Activated CD4-positive, alpha-beta T cell treated with anti-CD3 and anti-CD28 coated beads, Interleukin-2, amount 50 U/mL, for 16 hours (primary cell): ENCODE measurements around the gene ANKRD30B.
"Not testable (repeated sequence)": the region's sequence is repeated elsewhere in the genome, so short reads cannot be mapped to it uniquely, and the experiment has no call there.

Experiments used
- DNase-seq: peaks from one replicate; pipeline ENCODE4 v3.0.0-alpha.2; 2020

The ANKRD30B gene, protein sequence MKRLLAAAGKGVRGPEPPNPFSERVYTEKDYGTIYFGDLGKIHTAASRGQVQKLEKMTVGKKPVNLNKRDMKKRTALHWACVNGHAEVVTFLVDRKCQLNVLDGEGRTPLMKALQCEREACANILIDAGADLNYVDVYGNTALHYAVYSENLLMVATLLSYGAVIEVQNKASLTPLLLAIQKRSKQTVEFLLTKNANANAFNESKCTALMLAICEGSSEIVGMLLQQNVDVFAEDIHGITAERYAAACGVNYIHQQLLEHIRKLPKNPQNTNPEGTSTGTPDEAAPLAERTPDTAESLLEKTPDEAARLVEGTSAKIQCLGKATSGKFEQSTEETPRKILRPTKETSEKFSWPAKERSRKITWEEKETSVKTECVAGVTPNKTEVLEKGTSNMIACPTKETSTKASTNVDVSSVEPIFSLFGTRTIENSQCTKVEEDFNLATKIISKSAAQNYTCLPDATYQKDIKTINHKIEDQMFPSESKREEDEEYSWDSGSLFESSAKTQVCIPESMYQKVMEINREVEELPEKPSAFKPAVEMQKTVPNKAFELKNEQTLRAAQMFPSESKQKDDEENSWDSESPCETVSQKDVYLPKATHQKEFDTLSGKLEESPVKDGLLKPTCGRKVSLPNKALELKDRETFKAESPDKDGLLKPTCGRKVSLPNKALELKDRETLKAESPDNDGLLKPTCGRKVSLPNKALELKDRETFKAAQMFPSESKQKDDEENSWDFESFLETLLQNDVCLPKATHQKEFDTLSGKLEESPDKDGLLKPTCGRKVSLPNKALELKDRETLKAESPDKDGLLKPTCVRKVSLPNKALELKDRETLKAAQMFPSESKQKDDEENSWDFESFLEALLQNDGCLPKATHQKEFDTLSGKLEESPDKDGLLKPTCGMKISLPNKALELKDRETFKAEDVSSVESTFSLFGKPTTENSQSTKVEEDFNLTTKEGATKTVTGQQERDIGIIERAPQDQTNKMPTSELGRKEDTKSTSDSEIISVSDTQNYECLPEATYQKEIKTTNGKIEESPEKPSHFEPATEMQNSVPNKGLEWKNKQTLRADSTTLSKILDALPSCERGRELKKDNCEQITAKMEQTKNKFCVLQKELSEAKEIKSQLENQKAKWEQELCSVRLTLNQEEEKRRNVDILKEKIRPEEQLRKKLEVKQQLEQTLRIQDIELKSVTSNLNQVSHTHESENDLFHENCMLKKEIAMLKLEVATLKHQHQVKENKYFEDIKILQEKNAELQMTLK (N-terminal part only)

GRCh38 chr18:14747513-14748474 lies at the start of gene ANKRD30B:
Gene ANKRD30B, plus strand, starts transcription at chr18:14748172. Its CDS starts 248 bp downstream, at chr18:14748420.
- DNase-seq = no peak

DNA sequence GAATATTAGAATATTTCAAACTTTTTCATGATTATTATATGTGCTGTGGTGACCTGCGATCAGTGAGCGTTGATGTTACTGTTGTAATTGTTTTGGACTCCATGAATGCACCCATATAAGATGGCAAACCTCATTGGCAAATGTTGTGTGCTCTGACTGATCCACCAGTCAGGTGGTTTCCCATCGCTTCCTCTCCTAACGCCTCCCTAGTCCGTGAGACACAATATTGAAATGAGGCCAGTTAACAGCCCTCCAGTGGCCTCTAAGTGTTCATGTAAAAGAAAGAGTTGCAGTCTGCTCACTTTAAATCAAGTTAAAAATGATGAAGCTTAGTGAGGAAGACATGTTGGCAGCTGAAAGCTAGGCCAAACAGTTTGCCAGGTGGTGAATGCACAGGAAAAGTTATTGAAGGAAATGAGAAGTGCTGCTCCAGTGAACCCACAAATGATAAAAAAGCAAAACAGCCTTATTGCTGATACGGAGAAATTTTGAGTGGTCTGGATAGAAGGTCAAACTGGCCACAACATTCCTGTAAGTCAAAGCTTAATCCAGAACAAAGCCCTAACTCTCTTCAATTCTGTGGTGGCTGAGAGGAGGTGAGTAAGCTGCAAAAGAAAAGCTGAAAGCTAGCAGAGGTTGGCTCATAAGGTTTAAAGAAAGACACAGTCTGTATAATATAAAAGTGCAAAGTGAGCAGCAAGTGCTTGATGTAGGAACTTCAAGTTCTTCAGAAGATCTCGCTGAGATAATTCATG lies 46.5 kb upstream of the ANKRD30B start:
- not testable (repeated sequence) for DNase-seq

DNA sequence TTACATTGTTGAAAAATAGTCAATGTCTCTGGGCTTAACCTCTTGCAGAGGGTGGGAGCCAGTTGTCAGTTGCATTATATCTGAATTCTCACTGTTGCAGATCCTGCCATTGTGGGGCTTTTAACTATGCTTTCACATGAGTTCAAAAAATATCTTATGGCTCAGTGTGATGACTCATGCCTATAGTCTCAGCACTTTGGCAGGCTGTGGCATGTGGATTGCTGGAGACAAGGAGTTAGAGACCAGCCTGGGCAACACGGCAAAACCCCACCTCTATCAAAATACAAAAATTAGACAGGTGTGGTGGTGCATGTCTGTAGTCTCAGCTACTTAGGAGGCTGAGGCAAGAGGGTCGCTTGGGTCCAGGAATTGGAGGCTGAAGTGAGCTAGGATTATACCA lies 38.2 kb upstream of the ANKRD30B start:
- DNase-seq = not testable (repeated sequence)

- DNase-seq = not testable (repeated sequence)
Measured at GRCh38 chr18:14721569-14721968, 26.4 kb upstream of the ANKRD30B start.

GRCh38 chr18:14739056-14739455 lies 8.9 kb upstream of the ANKRD30B start:
- DNase-seq = not testable (repeated sequence)

- DNase-seq = no peak
Measured at GRCh38 chr18:14746897-14747296, 1.1 kb upstream of the ANKRD30B start.

DNA sequence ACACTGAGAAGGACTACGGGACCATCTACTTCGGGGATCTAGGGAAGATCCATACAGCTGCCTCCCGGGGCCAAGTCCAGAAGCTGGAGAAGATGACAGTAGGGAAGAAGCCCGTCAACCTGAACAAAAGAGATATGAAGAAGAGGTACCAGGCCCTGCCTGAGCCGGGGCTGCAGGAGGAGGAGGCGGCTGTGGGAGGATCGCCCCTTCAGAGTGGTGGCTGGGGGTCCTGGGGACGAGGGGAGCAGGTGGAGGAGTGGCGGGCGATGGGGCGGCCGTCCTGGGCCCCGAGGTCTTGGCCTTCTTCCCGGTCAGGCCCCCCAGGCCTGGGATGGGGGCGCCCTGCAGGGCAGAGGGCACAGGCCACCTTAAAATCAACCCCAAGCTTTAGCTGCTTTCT lies 524 bp downstream of the ANKRD30B start:
- no peak for DNase-seq

- DNase-seq = not testable (repeated sequence)
Measured at GRCh38 chr18:14763566-14763965, 15.6 kb downstream of the ANKRD30B start.

- DNase-seq = no peak
Measured at GRCh38 chr18:14767474-14767873, 19.5 kb downstream of the ANKRD30B start.

- DNase-seq = no peak
Measured at GRCh38 chr18:14768241-14768640, 20.3 kb downstream of the ANKRD30B start.

- no peak for DNase-seq
Measured at GRCh38 chr18:14769381-14769780, 21.4 kb downstream of the ANKRD30B start.

GRCh38 chr18:14776801-14777200 lies 28.8 kb downstream of the ANKRD30B start:
- no peak for DNase-seq

GRCh38 chr18:14781671-14782070 lies 33.7 kb downstream of the ANKRD30B start:
- DNase-seq = no peak

GRCh38 chr18:14784133-14784532 lies 36.2 kb downstream of the ANKRD30B start:
- DNase-seq = no peak

DNA sequence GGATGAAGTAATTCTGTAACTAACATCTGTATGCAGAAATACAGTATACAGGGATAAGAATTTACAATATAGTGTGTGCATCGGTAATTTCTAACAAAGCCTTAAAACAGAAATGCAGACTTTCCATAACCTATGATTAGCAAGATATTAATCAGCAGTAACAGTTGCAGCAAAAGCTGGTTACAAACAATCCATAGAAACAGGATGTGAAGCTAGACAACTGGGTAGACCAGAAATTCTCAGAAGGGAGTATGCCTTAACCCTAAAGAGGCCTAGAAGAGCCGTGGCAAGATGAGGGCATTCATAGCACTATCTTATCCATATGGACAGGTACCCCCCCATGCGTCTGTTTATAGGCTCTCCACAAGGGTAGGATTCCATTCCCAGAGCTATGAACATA lies 48.9 kb downstream of the ANKRD30B start:
- DNase-seq = not testable (repeated sequence)

DNA sequence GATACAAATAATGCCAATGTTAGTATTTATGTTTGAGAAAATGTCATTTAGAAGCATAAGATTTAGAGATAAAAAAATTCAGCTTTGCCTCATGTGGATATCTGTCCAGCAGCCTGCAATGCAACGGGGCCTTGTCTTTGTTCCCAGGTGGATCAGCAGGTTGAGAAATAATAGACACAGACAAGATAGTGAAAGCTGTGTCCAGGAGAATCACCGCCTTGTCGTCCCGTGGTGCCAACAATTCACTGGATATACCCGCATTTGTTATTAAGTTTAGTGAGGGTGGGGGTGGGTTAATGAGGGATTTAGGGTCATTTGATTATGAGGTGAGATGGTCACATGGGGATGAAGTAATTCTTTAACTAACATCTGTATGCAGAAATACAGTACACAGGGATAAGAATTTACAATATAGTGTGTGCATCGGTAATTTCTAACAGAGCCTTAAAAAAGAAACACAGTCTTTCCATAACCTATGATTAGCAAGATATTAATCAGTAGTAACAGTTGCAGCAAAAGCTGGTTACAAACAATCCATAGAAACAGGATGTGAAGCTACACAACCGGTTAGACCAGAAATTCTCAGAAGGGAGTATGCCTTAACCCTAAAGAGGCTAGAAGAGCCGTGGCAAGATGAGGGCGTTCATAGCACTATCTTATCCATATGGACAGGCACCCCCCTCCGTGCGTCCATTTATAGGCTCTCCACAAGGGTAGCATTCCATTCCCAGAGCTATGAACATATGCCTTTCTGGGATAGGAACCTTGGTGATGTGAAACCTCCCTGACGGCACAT lies 50.2 kb downstream of the ANKRD30B start:
- not testable (repeated sequence) for DNase-seq

- DNase-seq = not testable (repeated sequence)
Measured at GRCh38 chr18:14811081-14811480, 63.1 kb downstream of the ANKRD30B start.

DNA sequence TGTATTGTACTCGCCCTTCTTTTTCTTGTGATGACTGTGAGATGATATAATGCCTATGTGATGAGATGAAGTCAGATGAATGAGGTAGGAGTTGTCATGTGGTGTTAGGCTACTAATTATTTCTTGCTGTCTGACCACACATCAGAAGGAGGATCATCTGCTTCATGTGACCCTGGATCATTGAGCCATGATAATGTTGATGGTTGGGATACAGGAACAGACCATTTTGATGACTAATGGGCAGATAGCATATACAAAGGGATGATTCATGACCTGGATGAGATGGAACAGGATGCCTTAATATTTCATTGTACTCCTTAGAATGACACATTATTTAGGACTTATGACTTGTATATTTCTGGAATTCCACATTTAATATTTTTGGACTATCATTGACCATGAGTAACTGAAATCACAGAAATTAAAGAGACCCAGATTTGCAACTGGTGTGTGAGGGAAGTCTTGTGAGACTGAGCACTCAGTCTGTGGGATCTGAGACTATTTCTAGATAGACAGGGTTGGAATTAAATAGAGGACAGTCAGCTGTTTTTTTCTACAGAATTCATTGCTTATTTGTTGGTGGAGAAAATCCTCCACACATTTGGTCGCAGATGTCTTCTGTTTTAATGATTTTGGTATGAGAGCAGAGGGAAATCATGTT lies 79.1 kb downstream of the ANKRD30B start:
- DNase-seq = not testable (repeated sequence)

- not testable (repeated sequence) for DNase-seq
Measured at GRCh38 chr18:14841607-14842006, 93.6 kb downstream of the ANKRD30B start.
